Neuronal stem cell (in vitro differentiated cells): ENCODE results near the gene FBXL19.

ENCODE experiments used
- DNase-seq: peaks from one replicate; pipeline ENCODE4 v3.0.0-alpha.2; 2013; ENCODE audit warnings: low spot score
- H2AFZ ChIP-seq: one replicate; pipeline ENCODE4 v1.6.1; 2013; ENCODE audit warnings: mild to moderate bottlenecking, low read length, inconsistent platforms
- H2AK5ac ChIP-seq: 2 replicates; pipeline ENCODE4 v1.6.1; 2013; ENCODE audit warnings: low read depth, mild to moderate bottlenecking, inconsistent platforms, low read length, moderate library complexity, mixed read lengths
- H2BK120ac ChIP-seq: 2 replicates; pipeline ENCODE4 v1.6.1; 2013; ENCODE audit warnings: low read depth, mild to moderate bottlenecking, inconsistent platforms, low read length, moderate library complexity, mixed read lengths
- H2BK12ac ChIP-seq: one replicate; pipeline ENCODE4 v1.6.1; 2013; ENCODE audit warnings: low read length, inconsistent platforms
- H2BK15ac ChIP-seq: 2 replicates; pipeline ENCODE4 v1.6.1; 2013; ENCODE audit warnings: mild to moderate bottlenecking, low read length, inconsistent platforms, mixed read lengths
- H2BK5ac ChIP-seq: one replicate; pipeline ENCODE4 v1.6.1; 2013; ENCODE audit warnings: inconsistent platforms, mild to moderate bottlenecking, low read length, moderate library complexity
- H3K14ac ChIP-seq: one replicate; pipeline ENCODE4 v1.6.1; 2013; ENCODE audit warnings: low read length, inconsistent platforms
- H3K18ac ChIP-seq: 2 replicates; pipeline ENCODE4 v1.6.1; 2013; ENCODE audit warnings: low read length, inconsistent platforms
- H3K23ac ChIP-seq: 2 replicates; pipeline ENCODE4 v1.6.1; 2013; ENCODE audit warnings: low read depth, mild to moderate bottlenecking, mixed read lengths, low read length, inconsistent platforms; ENCODE audit not compliant: poor library complexity
- H3K27ac ChIP-seq: replicated peaks from 3 replicates; pipeline ENCODE4 v1.5.1; 2013; ENCODE audit warnings: low read length, inconsistent platforms
- H3K27me3 ChIP-seq, 3 experiments: 2 replicates each; pipeline ENCODE4 v1.6.1; 2013; ENCODE audit warnings: low read length in 3 of 3, mild to moderate bottlenecking in 2 of 3, inconsistent platforms in 1 of 3, low read depth in 1 of 3, mixed read lengths in 1 of 3, moderate library complexity in 1 of 3; ENCODE audit not compliant: control insufficient read depth in 3 of 3, insufficient read depth in 3 of 3
- H3K36me3 ChIP-seq, 2 donors: replicated peaks in 1 of 2; 2 replicates each; pipeline ENCODE4 v1.6.1; 2013; ENCODE audit warnings: low read length in 2 of 2; ENCODE audit not compliant: control insufficient read depth in 2 of 2, insufficient read depth in 2 of 2
- H3K4ac ChIP-seq: 2 replicates; pipeline ENCODE4 v1.6.1; 2013; ENCODE audit warnings: inconsistent platforms, mild to moderate bottlenecking, low read length, moderate library complexity
- H3K4me1 ChIP-seq, 2 donors: 1 replicate in 1 of 2; 2 replicates in 1 of 2; pipeline ENCODE4 v1.6.1; 2013; ENCODE audit warnings: low read length in 2 of 2, low read depth in 1 of 2; ENCODE audit not compliant: control insufficient read depth in 2 of 2, insufficient read depth in 1 of 2
- H3K4me2 ChIP-seq: one replicate; pipeline ENCODE4 v1.6.1; 2013; ENCODE audit warnings: mild to moderate bottlenecking, low read length, inconsistent platforms; ENCODE audit not compliant: insufficient read depth, poor library complexity, severe bottlenecking
- H3K4me3 ChIP-seq, 2 donors: 2 replicates each; pipeline ENCODE4 v1.5.1; 2013; ENCODE audit warnings: low read length in 2 of 2, mild to moderate bottlenecking in 2 of 2, inconsistent platforms in 1 of 2, moderate library complexity in 1 of 2
- H3K79me1 ChIP-seq: one replicate; pipeline ENCODE4 v1.6.1; 2013; ENCODE audit warnings: low read depth, mild to moderate bottlenecking, inconsistent platforms, low read length, moderate library complexity
- H3K9ac ChIP-seq: one replicate; pipeline ENCODE4 v1.6.1; 2013; ENCODE audit warnings: mild to moderate bottlenecking, low read depth, low read length, inconsistent platforms; ENCODE audit not compliant: poor library complexity
- H3K9me3 ChIP-seq, 2 donors: replicated peaks in 1 of 2; 2 replicates each; pipeline versions ENCODE3 to v1.6.1; 2013; ENCODE audit warnings: low read length in 2 of 2, mild to moderate bottlenecking in 2 of 2, inconsistent platforms in 1 of 2, low read depth in 1 of 2, mixed read lengths in 1 of 2, moderate library complexity in 1 of 2; ENCODE audit not compliant: control insufficient read depth in 2 of 2, insufficient read depth in 1 of 2
- H4K8ac ChIP-seq: one replicate; pipeline ENCODE4 v1.6.1; 2013; ENCODE audit warnings: low read depth, mild to moderate bottlenecking, inconsistent platforms, low read length, moderate library complexity
- H4K91ac ChIP-seq: one replicate; pipeline ENCODE4 v1.6.1; 2013; ENCODE audit warnings: low read length, low read depth, mild to moderate bottlenecking, inconsistent platforms; ENCODE audit not compliant: poor library complexity
- WGBS, 2 donors: extraction: QIAGEN DNeasy Blood & Tissue Kit; methylation state at CpG; one replicate each; pipeline ENCODE4 v1.1.7; 2013; ENCODE audit warnings: missing lambda C conversion rate in 2 of 2, mixed read lengths in 1 of 2; ENCODE audit not compliant: insufficient read length in 2 of 2, insufficient replicate concordance in 1 of 2; ENCODE audit errors: extremely low coverage in 2 of 2; 5-methylcytosine and 5-hydroxymethylcytosine counted together

Gene FBXL19

DNA sequence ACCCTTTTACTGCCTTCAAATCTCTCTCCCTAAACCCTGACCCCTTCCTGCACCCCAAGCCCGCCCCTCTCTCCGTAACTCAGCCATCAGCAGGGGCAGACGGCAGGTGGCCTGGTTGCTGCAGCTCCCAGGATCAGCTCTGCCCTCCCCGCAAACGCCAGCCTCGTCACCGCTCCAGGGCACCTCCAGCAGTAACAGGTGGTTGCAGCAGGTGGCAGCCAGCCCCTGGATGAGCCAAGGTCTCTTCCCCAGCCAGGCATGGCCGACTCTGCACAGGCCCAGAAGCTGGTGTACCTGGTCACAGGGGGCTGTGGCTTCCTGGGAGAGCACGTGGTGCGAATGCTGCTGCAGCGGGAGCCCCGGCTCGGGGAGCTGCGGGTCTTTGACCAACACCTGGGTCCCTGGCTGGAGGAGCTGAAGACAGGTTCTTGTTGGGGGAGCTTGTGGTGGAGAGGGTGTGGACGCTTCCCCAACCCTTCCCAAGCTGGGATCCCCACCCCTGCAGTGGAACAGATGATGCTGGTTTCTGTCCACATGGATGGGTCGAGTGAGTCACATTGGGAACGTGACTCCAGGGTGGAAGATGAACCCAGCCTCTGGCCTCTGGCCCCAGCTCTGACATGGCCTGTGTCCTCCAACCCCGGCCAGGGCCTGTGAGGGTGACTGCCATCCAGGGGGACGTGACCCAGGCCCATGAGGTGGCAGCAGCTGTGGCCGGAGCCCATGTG lies 62.2 kb downstream of the FBXL19 start:
- no peak overlapping the region for H4K8ac ChIP-seq
- peak overlapping the region; percentile 37 for H3K4me2 ChIP-seq
- peaks cover 4 to 5% of the 10 kb centered on the region in 2 donors for H3K4me1 ChIP-seq
- no peak for DNase-seq
- H2BK120ac ChIP-seq: no peak overlapping the region
- H3K23ac ChIP-seq: peak overlapping the region; percentile 56
- H2BK5ac ChIP-seq: no peak overlapping the region
- peaks cover 2% of the 10 kb centered on the region for H3K79me1 ChIP-seq
- H2AFZ ChIP-seq: peak overlapping the region; percentile 64
- peak overlapping the region in 1 of 2 donors; percentile 40 for H3K4me3 ChIP-seq
- H2BK12ac ChIP-seq: no peak overlapping the region
- peak overlapping the region; percentile 78 for H3K14ac ChIP-seq
- no peak overlapping the region for H2BK15ac ChIP-seq
- no peaks in the 10 kb centered on the region for H3K27me3 ChIP-seq
- no peak overlapping the region for H3K27ac ChIP-seq
- peaks cover 24 to 39% of the 10 kb centered on the region in 2 donors for H3K36me3 ChIP-seq
- H2AK5ac ChIP-seq: peak overlapping the region; percentile 49
- peak overlapping the region; percentile 95 for H3K18ac ChIP-seq
- no peak overlapping the region for H3K4ac ChIP-seq
- H3K9me3 ChIP-seq: no peaks in the 10 kb centered on the region
- WGBS, 2 donors: no CpG with 5 or more reads among the region's 20 CpGs
- no peak overlapping the region for H4K91ac ChIP-seq
- H3K9ac ChIP-seq: peak overlapping the region; percentile 82

DNA sequence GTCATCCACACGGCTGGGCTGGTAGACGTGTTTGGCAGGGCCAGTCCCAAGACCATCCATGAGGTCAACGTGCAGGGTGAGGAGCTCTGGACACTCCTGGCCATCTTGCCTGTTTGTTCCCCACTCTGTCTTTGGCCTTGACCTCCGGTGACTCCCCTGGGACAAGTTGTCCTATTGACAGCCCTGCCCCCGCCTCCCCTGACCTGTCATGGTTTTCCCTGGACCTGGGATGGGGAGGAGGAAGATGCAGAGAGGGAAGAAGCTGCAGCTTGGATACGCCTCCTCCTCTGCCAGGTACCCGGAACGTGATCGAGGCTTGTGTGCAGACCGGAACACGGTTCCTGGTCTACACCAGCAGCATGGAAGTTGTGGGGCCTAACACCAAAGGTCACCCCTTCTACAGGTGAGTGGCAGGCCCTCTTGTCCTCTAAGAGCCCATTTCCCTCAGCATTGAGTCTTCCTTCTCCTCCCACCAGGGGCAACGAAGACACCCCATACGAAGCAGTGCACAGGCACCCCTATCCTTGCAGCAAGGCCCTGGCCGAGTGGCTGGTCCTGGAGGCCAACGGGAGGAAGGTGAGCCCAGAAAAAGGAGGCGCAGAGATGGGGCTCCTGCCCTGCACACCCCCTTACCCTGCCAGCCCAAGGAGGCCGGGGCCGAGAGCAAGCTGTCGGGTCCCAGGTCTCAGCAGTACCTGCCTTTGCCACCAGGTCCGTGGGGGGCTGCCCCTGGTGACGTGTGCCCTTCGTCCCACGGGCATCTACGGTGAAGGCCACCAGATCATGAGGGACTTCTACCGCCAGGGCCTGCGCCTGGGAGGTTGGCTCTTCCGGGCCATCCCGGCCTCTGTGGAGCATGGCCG lies 63.0 kb downstream of the FBXL19 start:
- peak overlapping the region; percentile 58 for H2BK12ac ChIP-seq
- peaks cover 21 to 32% of the 10 kb centered on the region in 2 donors for H3K36me3 ChIP-seq
- peak overlapping the region; percentile 18 for H3K4me2 ChIP-seq
- no peak overlapping the region for H3K27ac ChIP-seq
- H3K14ac ChIP-seq: no peak overlapping the region
- no peak overlapping the region for H3K9ac ChIP-seq
- H4K91ac ChIP-seq: peak overlapping the region; percentile 75
- no peak overlapping the region for H2BK5ac ChIP-seq
- peak overlapping the region; percentile 56 for H3K23ac ChIP-seq
- H2BK15ac ChIP-seq: no peak overlapping the region
- H3K4me1 ChIP-seq: peaks cover 4 to 5% of the 10 kb centered on the region in 2 donors
- peaks cover 2% of the 10 kb centered on the region for H3K79me1 ChIP-seq
- no peaks in the 10 kb centered on the region for H3K27me3 ChIP-seq
- H3K18ac ChIP-seq: peak overlapping the region; percentile 50
- H3K4me3 ChIP-seq: no peak overlapping the region
- peak overlapping the region; percentile 43 for H4K8ac ChIP-seq
- WGBS, 2 donors: no CpG with 5 or more reads among the region's 29 CpGs
- no peaks in the 10 kb centered on the region for H3K9me3 ChIP-seq
- no peak overlapping the region for H2BK120ac ChIP-seq
- no peak overlapping the region for H3K4ac ChIP-seq
- DNase-seq: no peak
- no peak overlapping the region for H2AFZ ChIP-seq
- peak overlapping the region; percentile 49 for H2AK5ac ChIP-seq

DNA sequence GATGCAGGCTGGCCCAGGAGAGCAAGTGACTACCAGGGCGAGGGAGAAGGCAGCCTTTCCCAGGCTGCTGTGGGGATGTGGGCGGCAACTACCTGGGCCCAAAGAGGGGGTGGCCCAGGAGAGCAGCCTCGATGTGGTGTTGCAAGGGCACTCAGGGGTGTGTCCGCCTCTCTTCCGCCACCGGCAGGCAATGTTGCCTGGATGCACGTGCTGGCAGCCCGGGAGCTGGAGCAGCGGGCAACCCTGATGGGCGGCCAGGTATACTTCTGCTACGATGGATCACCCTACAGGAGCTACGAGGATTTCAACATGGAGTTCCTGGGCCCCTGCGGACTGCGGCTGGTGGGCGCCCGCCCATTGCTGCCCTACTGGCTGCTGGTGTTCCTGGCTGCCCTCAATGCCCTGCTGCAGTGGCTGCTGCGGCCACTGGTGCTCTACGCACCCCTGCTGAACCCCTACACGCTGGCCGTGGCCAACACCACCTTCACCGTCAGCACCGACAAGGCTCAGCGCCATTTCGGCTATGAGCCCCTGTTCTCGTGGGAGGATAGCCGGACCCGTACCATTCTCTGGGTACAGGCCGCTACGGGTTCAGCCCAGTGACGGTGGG lies 64.3 kb downstream of the FBXL19 start:
- Histone ChIP-seq H2BK120ac (peak overlapping the region; percentile 81), H2AK5ac (no peak overlapping the region), H3K23ac (peak overlapping the region; percentile 73), H4K8ac (no peak overlapping the region), H3K9me3 (no peaks in the 10 kb centered on the region), H3K27me3 (no peaks in the 10 kb centered on the region), H4K91ac (peak overlapping the region; percentile 43), H2AFZ (no peak overlapping the region), H3K79me1 (peaks cover 2% of the 10 kb centered on the region), H3K4me2 (no peak overlapping the region), H2BK12ac (no peak overlapping the region), H3K4me1 (peaks cover 4 to 5% of the 10 kb centered on the region in 2 donors), H3K27ac (no peak overlapping the region), H3K14ac (no peak overlapping the region), H3K9ac (peak overlapping the region; percentile 50), H3K4ac (no peak overlapping the region), H3K4me3 (no peak overlapping the region), H3K36me3 (peaks cover 17 to 22% of the 10 kb centered on the region in 2 donors), H2BK15ac (no peak overlapping the region), H3K18ac (peak overlapping the region; percentile 19), H2BK5ac (no peak overlapping the region)
- DNase-seq: no peak
- no CpG with 5 or more reads among the region's 30 CpGs for WGBS, 2 donors
